GF-D8 (cell line): ENCODE measurements around the gene CYP26B1.

Experiments
- DNase-seq: peaks from one replicate; lab custom pipeline; 2025; lab: John Stamatoyannopoulos, UW

CYP26B1 gene

DNA sequence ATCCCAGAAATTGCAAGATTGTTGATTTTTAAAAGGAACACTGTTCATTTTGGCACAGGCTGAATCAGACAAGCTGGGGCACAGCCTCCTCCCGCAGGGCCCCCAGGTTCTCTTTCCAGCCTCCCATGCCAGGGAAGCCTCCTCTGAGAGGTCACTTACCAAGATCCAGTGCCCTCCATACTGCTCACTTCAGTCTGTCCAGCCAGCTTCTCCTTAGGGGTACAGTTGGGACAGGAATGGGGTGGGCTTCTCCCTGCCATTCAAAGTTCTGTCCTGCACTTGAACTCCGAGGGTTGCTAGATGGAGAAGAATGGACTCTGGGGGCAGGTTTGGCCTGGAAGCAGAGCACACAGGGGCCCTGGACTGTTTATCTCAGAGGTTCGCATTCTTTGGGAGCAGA lies 7.5 kb upstream of the CYP26B1 start:
- DNase-seq, result no peak

DNA sequence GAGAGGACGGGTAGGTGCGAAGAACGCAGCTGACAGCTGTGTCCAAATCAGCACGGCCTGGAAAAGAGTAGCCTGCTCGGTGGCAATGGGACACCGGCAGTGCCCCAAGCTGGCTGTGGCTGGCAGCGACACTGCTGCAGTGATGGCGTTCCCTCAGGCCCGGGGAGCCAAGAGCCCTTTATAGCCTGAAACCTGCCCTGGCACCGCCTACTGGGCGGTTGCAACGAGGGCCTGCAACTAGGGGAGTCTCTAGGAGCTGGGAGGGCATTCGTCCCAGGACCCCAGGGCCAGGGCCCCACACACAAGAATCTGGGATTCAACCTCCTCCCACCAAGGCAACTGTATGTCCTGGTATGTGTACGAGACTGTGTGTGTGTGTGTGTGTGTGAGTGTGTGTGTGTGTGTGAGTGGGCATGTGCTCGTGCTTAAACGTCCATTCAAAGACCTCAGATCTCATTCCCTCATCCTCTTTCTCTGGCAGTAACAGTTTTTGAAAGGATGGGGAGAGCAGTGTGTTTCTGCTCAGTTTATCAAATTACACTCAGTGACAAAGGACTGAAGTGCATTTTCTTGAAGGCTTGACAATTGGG lies 6.8 kb upstream of the CYP26B1 start:
- DNase-seq, result no peak

DNA sequence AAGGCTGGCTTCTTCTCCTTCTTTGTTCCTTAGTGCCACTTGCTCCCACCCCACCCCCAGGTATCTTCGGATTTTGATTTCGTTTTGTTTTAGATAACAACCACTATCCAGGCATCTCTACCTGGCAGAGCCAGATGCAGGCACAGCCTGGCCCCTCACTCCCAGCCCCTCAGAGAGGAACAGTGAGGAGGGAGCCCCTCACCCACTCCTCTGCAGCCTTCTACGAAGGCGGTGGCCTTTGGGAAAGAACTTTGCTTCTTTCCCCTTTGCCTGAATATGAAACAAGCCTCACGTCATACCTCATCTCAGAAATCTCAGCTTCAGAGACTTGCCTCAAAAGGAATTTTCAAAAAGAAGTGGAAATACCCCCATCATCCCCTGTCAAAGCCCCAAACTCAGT lies 6.3 kb upstream of the CYP26B1 start:
- DNase-seq, result no peak

DNA sequence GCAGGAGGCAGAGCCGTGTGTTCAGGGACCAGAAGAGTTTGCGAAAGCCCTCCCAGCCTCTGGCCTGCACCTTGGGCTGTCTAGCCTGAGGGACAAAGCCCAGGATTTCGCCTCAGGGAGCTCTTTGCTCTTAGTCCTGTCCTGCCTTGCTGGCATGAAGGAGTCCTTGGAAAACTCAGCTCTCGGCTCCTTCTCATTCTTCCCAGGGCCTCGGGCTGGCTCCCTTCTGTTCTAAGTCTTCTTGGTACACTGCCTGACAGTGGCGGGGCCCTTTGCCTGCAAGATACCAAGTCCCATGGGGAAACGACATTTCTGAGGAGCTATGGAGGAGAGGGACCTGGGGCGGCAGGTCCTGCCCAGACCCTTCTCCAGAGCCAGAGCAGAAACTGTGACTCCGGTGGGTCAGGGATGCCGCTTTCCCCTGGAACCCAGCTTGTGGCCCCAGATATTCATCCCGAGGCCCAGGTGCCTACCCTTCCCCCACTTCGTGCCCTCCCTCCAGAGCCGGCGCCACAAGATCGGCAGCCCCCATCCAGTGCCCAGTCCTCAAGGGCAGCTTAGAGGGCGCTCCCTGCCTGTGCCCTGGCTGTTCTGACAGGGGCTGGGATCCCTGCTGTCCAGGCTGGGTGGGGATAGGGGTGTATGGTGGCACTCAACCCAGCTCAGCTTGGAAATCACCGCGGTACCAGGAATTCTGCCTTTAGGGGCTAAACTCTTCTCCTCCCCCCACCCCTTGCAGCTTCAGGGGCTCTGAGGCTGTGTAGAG lies 5.5 kb upstream of the CYP26B1 start:
- no peak for DNase-seq

DNA sequence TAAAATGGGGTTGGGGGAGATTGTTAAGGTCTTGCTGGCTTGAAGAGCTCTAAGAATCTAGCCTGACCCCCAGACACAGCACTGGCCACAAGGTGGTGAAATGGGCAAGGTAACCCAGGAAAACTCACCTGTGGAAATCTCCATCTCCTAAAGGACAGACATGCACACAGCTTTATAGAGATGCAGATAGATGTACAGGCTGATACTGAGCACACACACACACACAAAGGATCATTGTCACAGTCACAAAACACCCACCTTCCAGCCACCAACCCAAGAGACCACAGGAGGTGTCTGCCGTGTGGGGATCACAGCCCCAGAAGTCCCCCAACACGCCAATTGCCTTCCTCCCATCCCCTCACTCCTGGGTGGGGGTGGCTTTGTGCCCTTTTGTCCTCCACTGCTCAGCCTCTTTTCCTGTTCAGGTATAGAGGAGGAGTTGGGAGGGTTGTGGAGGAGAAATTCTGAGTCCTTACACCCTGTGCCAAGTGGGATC lies 3.2 kb upstream of the CYP26B1 start:
- DNase-seq, result no peak

DNA sequence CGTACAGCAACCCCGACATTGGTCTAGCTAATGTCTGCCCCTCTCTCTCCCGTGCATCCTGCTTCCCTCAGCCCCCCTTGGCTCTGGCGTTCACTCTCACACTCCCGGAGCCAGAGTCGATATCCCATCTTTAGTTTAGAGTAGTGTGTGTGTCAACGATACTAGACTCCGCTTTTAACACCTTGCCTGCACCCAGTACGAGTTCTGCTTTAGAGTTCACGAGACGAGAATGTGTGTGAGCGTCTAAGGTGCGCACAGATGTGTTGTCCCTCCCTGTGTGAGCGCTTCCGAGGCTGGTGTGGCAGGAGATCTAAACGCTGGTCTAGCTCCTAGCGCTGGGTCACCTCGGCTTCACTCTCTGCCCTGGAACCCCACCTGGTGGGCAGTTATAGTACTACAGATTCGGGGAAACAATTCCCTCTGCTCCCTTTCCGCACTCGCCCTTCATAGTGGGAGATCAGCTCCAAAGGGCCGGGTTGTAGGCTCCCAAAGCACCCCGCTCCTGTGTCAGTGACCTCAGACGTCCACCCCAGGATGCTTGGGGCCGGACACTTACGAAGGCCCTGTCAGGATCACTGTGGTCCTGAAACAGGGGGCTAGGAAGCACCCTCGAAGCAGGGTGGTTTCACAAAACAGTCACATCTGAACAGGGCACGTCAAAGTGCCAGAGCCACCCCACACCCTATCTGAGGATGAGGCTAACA lies 2.6 kb upstream of the CYP26B1 start:
- no peak for DNase-seq

DNA sequence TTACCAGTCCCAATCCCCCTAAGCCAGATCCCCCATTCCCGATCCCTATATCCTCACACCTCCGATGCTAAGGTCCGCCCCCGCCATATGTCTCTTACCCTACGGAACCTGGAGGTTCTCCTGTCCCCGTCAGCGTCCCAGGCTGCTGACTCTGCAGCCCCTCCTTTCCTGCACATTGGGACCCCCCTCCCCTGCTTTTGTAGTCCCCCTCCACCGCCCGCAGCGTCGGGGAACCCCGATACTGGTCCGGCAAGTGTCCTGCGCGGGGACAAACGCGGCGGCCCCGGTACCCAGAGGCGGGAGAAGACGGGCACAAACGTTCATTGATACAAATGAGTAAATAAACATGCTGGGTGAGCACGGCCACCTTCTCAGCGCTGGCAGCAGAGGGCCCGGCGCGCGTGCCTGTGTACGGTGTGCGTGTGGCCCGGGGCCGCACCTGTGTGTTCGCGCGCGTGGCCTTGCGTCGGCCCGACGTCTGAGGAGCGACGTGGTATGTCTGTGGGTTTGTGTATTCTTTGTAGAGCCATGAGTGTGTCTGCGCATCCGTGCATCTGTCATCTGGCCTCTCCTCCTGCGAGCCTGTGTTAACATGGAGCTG lies 2.0 kb upstream of the CYP26B1 start:
- no peak for DNase-seq

DNA sequence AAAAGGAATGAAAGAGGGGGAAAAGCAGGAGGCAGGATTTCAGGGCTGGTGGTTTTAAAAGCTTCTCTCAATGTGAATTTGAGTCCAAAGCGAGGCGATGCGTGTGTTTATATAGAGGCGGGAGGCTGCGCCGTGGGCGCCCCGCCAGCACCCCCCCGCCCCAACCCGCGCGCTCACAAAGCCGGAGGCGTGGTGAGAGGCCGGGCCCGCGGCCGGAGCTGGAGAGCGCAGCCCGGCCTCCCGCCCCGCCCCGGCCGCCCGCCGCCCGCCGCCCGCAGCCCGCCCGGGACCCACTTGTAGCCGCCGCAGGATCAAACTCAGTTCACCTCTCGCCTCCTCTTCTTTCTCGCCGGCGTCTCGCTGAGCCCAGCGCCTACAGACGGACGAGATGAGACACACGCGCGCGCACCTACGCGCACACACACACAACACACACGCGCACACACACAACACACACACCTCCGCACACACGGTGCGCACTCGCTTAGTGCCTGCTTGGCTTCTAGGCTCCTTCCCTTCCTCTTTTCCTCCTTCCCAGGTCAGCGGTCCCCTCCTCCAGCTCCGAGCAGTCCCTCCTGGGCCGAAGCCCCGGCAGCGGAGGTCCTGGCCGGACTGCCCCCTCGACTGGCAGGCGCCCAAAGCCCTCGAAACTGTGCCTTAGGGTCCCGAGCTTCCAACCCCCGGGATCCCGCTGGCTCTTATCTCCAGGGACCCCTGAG lies 1.3 kb upstream of the CYP26B1 start:
- no peak for DNase-seq

DNA sequence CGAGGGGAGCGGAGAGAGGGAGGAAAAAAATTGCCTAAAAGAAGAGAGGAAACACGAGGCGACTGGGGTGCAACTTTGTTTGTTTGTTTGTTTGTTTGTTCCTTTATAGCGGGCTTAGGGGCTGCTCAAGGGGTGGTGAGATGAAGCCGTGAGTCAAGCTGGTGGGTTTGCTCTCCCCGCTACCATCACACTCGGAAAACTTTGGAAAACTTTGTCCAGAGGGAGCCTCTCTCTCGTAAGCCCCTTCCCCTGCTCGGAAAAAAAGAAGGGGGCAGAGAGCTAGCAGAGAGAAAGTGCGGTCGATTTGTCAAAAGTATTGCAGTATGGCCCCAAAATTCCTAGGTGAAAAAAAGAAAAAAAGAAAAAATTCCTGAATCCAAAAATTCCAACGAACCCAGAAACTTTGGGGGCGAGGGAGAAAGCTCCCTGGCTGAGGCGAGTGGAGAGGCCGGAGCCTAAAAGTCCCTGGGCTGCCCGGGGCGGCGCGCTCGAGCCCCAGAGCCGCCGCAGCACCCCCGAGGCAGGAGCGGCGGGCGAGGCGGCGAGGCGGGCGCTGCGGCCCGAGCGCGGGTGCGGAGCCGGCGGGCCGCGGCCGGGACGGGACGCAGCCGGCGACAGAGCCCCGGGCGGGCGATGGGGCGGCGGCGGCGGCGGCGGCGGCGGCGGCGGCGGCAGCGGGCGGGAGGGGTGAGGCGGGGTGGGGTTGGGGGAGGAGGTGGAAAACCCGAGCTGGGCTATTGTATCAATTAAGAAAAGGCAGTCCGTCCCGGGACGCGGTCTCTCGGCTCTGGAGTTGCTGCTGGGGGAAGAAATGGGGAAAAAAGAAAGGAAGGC lies 558 bp upstream of the CYP26B1 start:
- DNase-seq, result no peak

DNA sequence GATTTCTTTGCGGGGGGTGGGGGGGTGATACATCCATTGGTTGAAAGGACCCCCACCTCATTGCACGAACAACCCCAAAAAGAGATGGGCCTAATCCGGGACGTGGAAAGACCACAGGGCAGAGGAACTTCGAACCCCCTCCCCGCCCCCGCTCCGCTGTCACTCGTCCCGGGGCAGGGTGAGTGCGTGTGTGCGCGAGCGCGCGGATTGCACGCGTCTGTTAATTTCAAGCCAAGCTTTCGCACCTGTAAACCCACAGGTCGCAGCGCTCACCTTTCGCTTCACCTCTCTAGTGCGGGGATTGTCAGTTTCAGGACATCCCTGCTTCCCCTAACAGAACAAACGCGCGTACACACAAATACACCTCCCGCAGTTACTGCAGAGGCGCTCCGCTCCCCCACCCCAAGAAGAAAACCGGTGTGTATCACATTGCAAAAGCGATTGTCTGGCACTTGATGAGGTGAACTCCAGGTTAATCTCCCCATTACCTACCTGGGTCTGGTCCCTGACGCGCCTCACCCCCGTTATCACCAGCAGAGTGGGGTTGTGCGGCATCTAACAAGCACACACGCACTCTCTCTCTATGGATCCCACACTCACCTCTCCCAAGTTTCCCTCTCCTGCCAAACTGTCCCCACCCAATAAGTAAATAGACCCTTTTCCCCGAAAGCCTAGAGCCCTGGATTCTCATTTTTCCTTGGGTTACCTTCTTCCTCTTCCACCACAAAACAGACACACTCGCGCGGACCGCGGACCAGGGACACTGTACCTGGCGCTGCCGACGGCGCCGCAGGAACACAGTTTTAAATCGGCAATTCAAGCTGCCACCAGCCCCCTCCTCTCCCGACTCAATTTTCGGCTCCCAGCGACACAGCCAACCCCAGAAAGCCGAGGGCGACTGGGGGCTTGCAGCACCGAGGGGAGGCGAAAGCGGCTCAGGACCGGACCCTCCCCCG lies 1.0 kb downstream of the CYP26B1 start:
- DNase-seq, result no peak

DNA sequence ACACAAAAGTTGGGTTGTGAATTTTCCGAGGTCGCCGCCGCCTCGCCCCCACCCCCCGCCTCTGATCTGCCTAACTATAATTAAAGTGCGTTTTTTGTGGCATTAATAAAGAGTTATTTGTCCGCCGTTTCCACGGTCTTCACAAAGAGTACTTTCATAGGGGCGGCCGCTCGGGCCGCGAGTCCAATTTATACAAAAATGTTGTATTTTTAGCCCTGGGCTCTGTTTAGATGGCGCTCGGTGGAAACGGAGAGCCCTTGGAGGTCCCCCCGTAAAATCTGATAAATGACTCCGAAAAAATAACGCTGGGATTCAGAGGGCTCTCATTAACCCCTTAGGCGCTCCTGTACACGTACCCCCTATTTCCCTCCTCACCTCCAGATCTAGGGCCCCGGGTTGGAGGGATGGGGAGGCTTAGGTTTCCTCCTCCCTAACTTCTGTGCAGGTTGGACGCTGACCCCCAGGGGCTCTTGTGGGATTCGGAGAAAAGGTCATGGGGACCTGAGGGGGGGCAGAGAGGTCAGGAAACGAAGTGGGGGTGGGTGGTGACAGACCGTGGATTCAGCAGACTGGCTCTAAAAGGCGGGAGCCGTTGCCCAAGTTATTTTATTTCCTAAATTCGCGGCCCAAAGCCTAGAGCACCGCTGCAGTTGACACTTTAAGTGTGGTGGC lies 1.9 kb downstream of the CYP26B1 start:
- DNase-seq, result no peak

DNA sequence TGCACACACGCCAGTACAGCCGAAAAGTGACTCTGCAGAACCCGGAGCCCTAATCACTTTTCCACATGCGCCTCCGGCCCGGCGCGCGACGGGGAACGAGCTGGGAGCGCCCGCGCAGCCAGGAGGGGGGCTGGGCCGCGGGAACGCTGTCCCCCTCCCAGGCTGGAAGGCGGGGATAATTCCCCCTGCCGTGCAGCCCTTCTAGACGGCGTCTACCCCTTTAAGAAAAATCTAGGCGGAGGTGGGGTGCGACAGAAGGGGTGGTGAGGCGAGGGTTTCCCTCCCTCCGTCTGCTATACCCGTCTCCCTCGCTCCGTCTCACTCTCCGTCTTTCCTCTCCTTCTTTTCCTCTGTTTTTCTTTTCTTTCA lies 2.4 kb downstream of the CYP26B1 start:
- no peak for DNase-seq

DNA sequence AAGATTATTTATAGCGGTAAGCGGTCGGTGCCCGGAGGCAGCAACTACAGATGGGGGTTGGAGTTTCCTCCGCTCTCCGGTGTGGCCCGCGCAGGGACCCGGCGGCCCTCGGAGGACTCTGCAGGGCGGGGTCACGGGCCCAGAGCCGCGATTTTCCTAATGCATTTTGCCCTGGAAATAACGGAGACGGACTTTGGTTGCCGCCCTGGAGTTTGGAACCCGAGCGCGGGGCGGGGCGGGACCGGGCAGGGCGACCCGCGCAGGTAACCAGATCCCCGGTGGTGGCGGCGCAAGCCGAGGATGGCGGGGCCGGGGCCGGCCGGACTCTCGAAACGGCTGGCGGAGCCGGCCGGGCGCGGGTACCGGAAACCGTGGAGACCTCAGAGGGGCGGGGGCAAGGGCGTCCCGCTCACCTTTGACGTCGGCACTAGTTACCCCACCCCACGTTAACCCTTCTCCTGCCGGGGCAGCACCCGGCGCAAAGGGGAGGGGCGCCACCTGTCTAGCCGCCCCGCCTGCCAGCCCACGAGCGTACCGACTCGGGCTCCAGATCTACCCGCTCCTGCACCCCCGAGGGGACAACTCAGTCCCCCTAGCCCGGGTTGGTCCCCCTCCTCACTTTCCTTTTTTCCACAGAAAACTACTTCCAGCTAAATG lies 2.9 kb downstream of the CYP26B1 start:
- no peak for DNase-seq

DNA sequence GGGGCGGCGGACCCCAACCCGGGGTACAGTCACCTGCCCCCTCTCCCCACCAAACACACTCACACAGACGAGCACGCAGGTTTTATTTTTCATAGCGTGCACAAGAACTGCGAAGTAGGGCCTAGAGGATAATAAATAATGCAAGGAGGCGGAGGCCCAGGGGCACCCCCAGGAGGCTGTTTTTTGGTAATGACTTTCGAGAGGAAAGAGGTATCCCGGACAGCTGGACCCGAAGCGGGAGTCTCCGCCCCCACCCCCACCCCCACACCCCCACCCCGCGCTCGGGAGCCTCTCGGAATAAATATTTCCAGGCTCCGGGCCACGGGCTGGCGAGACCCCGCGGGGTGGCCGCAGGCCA lies 3.4 kb downstream of the CYP26B1 start:
- no peak for DNase-seq

DNA sequence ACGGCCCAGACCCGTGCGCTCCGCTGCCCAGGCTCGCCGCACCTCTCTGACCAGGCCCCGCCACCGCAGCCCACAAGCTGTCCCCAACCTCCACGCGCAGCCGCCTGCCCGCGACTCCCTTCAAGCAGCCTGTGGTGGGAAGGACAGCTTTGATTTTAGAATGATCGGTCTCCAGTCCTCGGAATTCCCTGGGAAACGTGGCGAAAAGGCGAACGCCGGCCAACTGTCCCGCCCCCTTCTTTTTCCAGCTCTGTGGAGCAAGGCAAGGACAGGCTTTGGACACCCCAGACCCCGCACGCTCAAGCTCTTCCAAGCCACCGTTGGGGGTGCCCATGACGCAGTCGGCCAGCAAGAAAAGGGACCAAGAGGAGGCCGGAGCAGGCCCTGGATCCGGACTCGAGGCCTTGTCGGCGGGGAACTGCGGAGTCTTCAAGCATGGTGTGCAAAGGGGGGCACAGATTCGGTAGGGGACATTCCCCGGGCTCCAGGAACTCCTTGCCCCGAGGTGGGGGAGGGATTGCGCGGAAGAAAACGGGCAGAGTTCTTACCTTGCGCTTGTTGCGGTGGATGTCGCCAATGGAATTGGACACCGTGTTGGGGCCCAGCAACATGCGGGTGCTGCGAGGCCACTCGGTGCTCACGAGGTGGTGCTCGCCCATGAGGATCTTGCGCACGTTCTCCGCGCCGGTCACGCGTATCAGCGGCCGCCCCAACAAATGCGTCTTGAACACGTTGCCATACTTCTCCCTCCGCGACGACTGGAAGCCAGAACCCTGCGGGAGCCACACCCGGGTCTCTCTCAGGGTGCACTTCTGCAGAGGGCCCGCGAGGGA lies 4.0 kb downstream of the CYP26B1 start:
- DNase-seq, result no peak

DNA sequence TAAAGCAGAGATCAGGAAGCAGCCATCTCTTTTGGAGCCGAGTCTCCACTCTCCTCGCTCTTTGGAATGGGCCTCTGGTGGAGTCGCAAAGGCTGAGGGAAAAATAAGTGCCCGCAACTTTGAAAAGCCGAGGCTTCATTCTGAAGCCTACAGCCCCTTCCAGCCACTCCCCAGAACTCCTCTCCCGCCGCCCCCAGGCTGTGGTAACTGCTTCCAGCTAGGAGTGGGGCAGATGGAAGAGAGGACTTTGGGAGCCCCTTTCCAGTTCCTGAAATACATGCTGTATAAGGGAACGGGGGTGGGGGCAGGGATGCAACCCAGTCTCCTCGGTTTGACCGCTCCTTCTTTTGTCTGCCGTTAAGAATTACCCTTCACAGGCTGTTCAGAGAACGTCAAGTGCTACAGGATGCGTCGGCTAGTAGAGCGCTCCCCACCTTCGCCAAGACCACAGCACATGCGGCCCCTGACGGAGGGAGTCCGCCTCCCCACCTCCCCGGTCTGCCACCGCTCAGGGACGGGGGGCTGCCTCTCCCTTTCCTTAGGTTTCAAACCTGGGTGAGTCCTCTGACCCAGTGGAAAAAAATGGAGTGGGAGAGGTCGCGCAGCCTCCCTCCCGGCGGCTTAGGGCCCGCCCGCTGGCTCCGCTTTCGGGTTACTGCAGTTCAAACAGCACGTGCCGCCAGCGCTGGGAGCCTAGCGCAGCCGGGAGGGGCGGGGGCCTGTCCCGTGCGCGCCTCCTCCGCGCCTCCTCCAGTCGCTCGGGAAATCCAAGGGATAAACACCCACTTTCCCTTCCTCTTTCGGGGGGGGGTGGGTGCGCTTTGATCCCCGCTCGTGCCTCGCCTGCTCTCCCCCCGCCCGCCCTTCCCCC lies 4.9 kb downstream of the CYP26B1 start:
- no peak for DNase-seq

DNA sequence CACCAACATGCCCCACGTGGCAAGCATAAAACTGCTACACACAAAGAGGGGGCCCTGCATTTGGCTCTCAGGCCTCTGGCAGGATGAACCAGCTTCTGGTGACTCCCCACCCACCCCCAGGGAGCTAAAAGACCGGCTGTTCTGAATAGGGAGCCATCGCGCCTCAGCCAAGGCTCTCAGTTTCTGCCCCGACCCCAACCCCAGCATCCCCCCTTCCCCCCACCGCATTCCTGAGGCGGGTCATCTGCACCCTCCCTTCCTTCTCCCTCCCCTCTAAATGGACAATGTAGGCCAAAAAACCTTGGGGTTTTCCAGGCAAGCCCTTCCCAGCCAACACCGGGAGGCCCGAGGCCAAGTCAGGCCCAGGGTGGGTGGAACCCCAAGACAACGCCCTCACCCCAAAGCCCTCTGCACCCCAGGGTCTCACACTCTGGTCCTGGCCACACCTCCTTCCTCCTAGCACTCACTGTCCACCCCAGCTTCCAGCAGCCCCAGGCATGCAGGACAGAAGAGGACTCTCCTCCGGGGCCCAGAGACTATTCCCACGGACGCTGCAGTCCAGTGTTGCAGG lies 5.7 kb downstream of the CYP26B1 start:
- DNase-seq, result no peak
